Suppressor macrophage treated with lipopolysaccharide for 1 hour (primary cell): ENCODE results near the gene KDM1A.
"Not testable (repeated sequence)": the region's sequence is repeated elsewhere in the genome, so short reads cannot be mapped to it uniquely, and the experiment has no call there.

ENCODE experiments used
- DNase-seq, 3 donors: peaks; one replicate each; pipeline ENCODE4 v3.0.0-alpha.2; 2020 to 2022

The KDM1A gene

GRCh38 chr1:23019094-23019862, at the start of gene KDM1A:
KDM1A (plus strand) TSS chr1:23019468; CDS start chr1:23019597, 129 bp downstream.
- DNase-seq, result peak; percentile 98 to 99 (median 99)

DNA sequence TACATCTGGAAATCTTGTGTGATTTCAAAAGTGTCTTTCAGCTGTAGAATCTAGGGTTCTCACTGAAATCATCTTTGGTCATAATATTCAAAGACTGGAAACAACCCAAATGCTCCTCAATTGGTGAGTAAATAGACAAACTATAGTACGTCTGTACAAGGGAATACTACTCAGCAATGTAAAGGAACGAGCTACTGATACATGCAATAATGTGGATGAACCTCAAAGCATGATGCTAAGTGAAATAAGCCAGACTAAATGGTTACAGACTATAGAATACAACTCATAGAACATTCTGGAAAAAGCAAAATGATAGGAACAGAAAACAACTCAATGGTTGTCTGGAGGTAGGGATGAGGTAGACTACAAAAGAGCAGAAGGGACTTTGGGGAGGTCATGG, 49.2 kb upstream of the KDM1A start:
- DNase-seq, result no peak

- DNase-seq, result no peak
These were observed 48.1 kb upstream of the KDM1A start for GRCh38 chr1:22971161-22971560.

- no peak for DNase-seq
These were observed 47.5 kb upstream of the KDM1A start for GRCh38 chr1:22971611-22972405.

- no peak for DNase-seq
These were observed 46.5 kb upstream of the KDM1A start, which contains the start of gene LACTBL1 for GRCh38 chr1:22972760-22973159. LACTBL1 (minus strand) TSS chr1:22972866; CDS start chr1:22972316, 550 bp downstream.

DNA sequence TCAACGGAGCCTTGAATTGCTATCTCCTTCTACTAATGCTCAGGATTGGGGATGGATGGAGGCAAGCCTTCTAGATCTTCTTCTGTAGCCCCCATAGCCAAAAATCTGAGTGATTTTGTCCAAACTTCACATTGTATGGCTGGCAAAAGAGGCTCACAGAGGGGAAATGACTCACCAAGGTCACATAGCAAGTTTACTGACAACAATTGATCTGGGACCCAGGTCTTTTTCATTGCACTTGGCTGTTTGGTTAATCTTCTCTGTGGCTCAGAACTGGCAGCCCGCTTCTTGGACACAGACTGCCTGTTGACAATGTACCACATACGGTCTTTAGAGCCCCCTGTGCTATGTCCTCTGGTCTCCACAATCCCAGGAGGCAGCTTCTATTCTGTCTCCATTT, 43.6 kb upstream of the KDM1A start:
- no peak for DNase-seq

DNA sequence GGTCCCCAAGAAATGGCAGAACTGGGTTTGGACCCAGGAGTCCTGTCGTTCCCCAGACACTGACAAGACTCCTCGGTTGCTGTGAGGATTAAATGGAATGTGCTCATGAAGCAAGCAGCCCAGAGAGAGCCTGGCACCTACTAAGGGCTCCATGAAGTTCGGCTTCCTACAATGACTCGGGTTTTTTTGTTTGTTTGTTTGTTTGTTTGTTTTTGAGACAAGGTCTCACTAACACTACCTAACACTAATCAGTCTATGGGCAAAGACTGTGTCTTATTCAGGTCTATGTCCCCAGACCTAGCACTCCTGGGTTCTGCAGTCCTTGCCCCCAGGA, 43.2 kb upstream of the KDM1A start:
- no peak for DNase-seq

- peak; percentile 91 to 95 (median 92) for DNase-seq
These were observed 42.6 kb upstream of the KDM1A start for GRCh38 chr1:22976461-22977243.

GRCh38 chr1:22978299-22978698, 41.0 kb upstream of the KDM1A start:
- DNase-seq, result no peak

DNA sequence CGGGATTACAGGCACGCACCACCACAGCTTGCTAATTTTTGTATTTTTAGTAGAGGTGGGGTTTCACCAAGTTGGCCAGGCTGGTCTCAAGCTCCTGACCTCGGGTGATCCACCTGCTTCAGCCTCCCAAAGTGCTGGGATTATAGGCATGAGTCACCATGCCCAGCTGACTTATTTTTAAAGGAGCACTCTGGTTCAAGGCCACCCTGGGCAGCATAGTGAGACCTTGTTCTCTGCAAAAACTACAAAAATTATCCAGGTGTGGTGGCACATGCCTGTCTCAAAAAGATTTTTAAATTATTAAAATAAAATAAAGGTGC, 38.8 kb upstream of the KDM1A start:
- DNase-seq, result not testable (repeated sequence)

GRCh38 chr1:22983944-22984343, 35.3 kb upstream of the KDM1A start:
- DNase-seq, result no peak

- not testable (repeated sequence) for DNase-seq
These were observed 26.9 kb upstream of the KDM1A start for GRCh38 chr1:22992384-22992783.

DNA sequence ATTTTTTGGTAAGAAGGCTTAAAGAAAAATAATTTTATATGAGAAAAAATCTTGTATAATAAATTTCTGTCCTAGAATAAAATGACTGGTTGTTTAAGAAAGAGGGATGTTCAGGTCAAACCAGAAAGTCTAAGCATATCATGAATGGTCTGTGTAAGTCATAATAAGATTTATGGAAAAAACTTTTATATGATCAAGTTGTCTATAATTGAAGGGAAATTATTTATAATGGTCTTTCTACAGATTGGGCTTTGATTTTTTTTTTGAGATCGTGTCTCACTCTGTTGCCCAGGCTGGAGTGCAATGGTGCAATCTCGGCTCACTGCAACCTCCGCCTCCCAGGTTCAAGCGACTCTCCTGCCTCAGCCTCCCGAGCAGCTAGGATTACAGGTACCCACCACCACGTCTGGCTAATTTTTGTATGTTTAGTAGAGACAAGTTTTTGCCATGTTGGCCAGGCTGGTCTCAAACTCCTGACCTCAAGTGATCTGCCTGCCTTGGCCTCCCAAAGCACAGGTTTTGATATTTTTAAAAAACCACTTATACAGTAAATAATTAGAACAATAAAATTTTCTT, 26.0 kb upstream of the KDM1A start:
- DNase-seq, result not testable (repeated sequence)

DNA sequence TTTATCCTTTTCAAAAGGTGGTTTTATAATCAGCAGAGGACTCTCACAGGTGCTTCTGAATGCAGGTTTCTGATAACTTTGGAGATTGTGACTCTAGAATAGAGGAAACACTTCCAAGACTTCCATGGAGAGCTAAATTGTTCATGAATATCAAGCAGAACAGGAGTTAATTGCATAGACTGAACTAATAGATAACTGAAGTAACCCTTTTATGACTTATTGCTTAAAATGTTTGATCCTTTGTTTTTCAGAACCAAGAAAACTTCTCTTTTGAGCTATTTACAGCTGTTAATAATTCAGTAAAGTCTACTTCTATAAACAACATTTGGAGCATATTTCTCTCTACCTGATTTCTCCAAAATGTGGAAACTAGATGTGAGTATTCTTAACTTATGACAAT, 23.5 kb upstream of the KDM1A start:
- no peak for DNase-seq

- not testable (repeated sequence) for DNase-seq
These were observed 21.7 kb upstream of the KDM1A start for GRCh38 chr1:22997528-22997927.

GRCh38 chr1:23000133-23000532, 19.1 kb upstream of the KDM1A start:
- DNase-seq, result not testable (repeated sequence)

DNA sequence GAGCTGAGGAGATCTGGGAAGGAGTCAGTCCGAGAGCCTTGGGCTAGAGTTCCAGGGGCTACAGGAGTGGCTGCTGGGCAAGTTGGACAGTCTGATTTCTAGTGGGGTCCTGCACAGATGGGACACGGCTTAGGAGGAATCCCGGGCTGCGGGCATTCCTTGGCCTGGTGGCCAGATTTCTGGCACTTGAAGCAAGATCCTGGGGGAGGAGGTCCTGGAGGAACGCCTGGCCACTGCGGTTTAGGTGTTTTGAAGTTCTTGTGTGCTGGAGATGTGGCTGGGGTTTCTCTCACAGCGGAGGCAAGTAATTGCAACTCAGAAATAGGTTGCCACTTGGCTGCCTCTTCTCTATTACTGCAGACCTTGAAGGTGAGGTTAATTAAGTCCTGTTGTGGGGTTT, 17.1 kb upstream of the KDM1A start:
- DNase-seq, result not testable (repeated sequence)

- DNase-seq, result no peak
These were observed 15.2 kb upstream of the KDM1A start for GRCh38 chr1:23004112-23004511.

GRCh38 chr1:23004769-23005168, 14.5 kb upstream of the KDM1A start:
- DNase-seq, result not testable (repeated sequence)

DNA sequence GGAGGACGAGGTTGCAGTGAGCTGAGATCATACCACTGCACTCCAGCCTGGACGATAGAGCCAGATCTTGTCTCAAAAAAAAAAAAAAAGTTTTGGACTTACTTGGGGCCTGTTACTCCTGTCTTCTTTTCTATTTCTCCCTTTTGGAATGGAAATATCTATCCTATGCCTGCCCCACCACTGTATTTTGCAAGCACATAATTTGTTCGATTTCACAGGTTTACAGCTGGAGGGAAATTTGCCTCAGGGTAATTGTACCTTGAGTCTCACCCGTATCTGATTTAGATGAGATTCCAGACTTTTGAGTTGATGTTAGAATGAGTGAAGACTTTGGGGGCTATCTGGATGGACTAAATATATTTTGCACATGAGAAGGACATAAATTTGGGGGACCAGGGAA, 12.2 kb upstream of the KDM1A start:
- no peak for DNase-seq

GRCh38 chr1:23008901-23009300, 10.4 kb upstream of the KDM1A start:
- no peak for DNase-seq

DNA sequence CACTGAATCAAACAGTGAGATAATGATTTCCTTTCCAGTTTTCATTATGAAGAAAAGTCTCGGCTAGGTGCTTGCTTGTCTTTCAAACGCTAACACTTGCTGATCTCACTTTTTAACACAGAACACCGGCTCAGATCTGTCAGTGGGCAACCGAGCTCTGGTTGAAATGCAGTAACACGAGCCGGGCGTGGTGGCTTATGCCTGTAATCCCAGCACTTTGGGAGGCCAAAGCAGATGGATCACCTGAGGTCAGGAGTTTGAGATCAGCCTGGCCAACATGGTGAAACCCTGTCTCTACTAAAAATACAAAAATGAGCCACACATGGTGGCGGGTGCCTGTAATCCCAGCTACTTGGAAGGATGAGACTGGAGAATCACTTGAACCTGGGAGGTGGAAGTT, 9.2 kb upstream of the KDM1A start:
- DNase-seq, result not testable (repeated sequence)

DNA sequence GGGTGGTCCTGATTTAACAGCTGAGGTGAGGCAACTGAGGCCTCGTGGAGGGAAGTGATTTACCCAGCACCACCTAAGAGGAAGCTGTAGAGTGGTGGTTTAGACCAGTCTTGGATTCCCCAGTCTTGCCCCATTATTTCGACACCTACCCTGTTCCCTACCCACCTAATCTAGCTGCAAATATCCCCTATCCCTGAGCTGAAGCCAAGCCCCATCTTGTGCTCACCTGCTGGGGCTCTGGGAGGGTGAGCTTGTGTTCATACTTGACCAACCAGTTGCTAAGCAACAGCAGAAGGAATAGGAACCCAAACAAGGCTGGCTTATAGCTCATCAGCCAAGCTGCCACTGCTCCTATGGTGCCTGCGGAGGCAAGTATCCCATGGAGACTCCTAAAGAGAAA, 5.6 kb upstream of the KDM1A start:
- DNase-seq, result peak; percentile 67 to 71 (median 71)
